H1 (cell line): ENCODE data around the gene LDLRAD4. TPM values are rescaled to one million over a fixed set of nuclear protein-coding genes. Genes with fewer than 3 reads are reported as not detected.

Experiments used
- CTCF ChIA-PET: fragments of 300-600 bp; sonication (Branson Sonifier 250); formaldehyde crosslinking; loops from one replicate; lab custom pipeline; 2021; ENCODE audit not compliant: partially characterized antibody; lab: Charles Lee
- POLR2A ChIA-PET: fragments of 300-600 bp; sonication (Branson Sonifier 250); formaldehyde crosslinking; loops from one replicate; lab custom pipeline; 2021; ENCODE audit warnings: inconsistent platforms; ENCODE audit not compliant: partially characterized antibody; lab: Charles Lee
- DNase-seq, 2 experiments: peaks; one replicate each; pipeline versions ENCODE4 v3.0.0 to v3.0.0-alpha.2; 2010 to 2022; ENCODE audit warnings: low spot score in 2 of 2, low read depth in 1 of 2, mixed read lengths in 1 of 2
- FAIRE-seq: peaks from 2 replicates; lab custom pipeline; 2011; peaks lifted over from hg19 to GRCh38; lab: Jason Lieb, UNC
- H2AFZ ChIP-seq: 2 replicates; pipeline ENCODE4 v1.8.1; 2012; ENCODE audit warnings: low read length, inconsistent platforms
- H2AK5ac ChIP-seq: 2 replicates; pipeline ENCODE4 v1.6.1; 2013; ENCODE audit warnings: low read depth, low read length
- H2BK120ac ChIP-seq: replicated peaks from 2 replicates; pipeline ENCODE3; 2013; ENCODE audit warnings: low read depth, low read length, inconsistent platforms
- H2BK12ac ChIP-seq: 2 replicates; pipeline ENCODE4 v1.6.1; 2013; ENCODE audit warnings: low read depth, low read length
- H2BK15ac ChIP-seq: 2 replicates; pipeline ENCODE4 v1.6.1; 2013; ENCODE audit warnings: low read length
- H2BK20ac ChIP-seq: 2 replicates; pipeline ENCODE4 v1.6.1; 2013; ENCODE audit warnings: low read length
- H2BK5ac ChIP-seq: 2 replicates; pipeline ENCODE4 v1.6.1; 2013; ENCODE audit warnings: low read depth, low read length
- H3K14ac ChIP-seq: 2 replicates; pipeline ENCODE4 v1.6.1; 2013; ENCODE audit warnings: inconsistent platforms; ENCODE audit not compliant: insufficient read length
- H3K18ac ChIP-seq: 2 replicates; pipeline ENCODE4 v1.6.1; 2013; ENCODE audit warnings: low read length; ENCODE audit errors: extremely low read depth
- H3K23ac ChIP-seq: 2 replicates; pipeline ENCODE4 v1.6.1; 2013; ENCODE audit warnings: inconsistent platforms; ENCODE audit not compliant: insufficient read length
- H3K23me2 ChIP-seq: 2 replicates; pipeline ENCODE4 v1.6.1; 2013; ENCODE audit warnings: low read depth, low read length
- H3K27ac ChIP-seq: 2 replicates; pipeline ENCODE4 v1.6.1; 2011; ENCODE audit warnings: low read depth, low read length, inconsistent platforms
- H3K27me3 ChIP-seq, 4 experiments: replicated peaks in 1 of 4; 1 replicate in 1 of 4; 2 replicates in 3 of 4; pipeline versions ENCODE4 v1.6.1 to v1.8.1; 2011 to 2013; ENCODE audit warnings: low read length in 3 of 4, mild to moderate bottlenecking in 3 of 4, inconsistent platforms in 2 of 4, mixed read lengths in 2 of 4, moderate library complexity in 1 of 4; ENCODE audit not compliant: control insufficient read depth in 3 of 4, insufficient read depth in 3 of 4; ENCODE audit errors: extremely low read depth in 1 of 4
- H3K36me3 ChIP-seq, 4 experiments: 2 replicates each; pipeline versions ENCODE4 v1.6.1 to v1.8.1; 2011 to 2013; ENCODE audit warnings: mild to moderate bottlenecking in 4 of 4, low read length in 3 of 4, moderate library complexity in 2 of 4, control low read depth in 1 of 4, inconsistent platforms in 1 of 4; ENCODE audit not compliant: insufficient read depth in 4 of 4, control insufficient read depth in 2 of 4
- H3K4ac ChIP-seq: replicated peaks from 2 replicates; pipeline ENCODE3; 2013; ENCODE audit warnings: low read length, low read depth, mixed read lengths, inconsistent platforms; ENCODE audit not compliant: insufficient read length
- H3K4me1 ChIP-seq, 4 experiments: replicated peaks in 1 of 4; 1 replicate in 1 of 4; 2 replicates in 3 of 4; pipeline versions ENCODE4 v1.6.1 to v1.8.1; 2011 to 2013; ENCODE audit warnings: low read length in 3 of 4, inconsistent platforms in 2 of 4, mixed read lengths in 1 of 4; ENCODE audit not compliant: insufficient read depth in 4 of 4, control insufficient read depth in 3 of 4
- H3K4me2 ChIP-seq, 2 experiments: 2 replicates each; pipeline versions ENCODE4 v1.6.1 to v1.8.1; 2011 to 2013; ENCODE audit warnings: low read depth in 2 of 2, low read length in 2 of 2, control low read depth in 1 of 2, inconsistent platforms in 1 of 2, mild to moderate bottlenecking in 1 of 2; ENCODE audit not compliant: insufficient read depth in 1 of 2
- H3K4me3 ChIP-seq, 4 experiments: fragments of 200-600, 300-600 bp in 1 of 4; sonication (generic), shearing (Covaris generic), sonication (Bioruptor Twin) in 1 of 4; 2 replicates each; pipeline versions ENCODE4 v1.5.1 to v1.8.1; 2011 to 2016; ENCODE audit warnings: low read length in 4 of 4, low read depth in 3 of 4, control low read depth in 2 of 4, inconsistent platforms in 2 of 4, mild to moderate bottlenecking in 2 of 4, mixed read lengths in 1 of 4, moderate library complexity in 1 of 4; ENCODE audit not compliant: insufficient read depth in 2 of 4; ENCODE audit errors: extremely low read depth in 1 of 4
- H3K56ac ChIP-seq: replicated peaks from 2 replicates; pipeline ENCODE3; 2013; ENCODE audit warnings: low read depth, mild to moderate bottlenecking, mixed read lengths, low read length, inconsistent platforms; ENCODE audit not compliant: insufficient read length
- H3K79me1 ChIP-seq: 2 replicates; pipeline ENCODE4 v1.6.1; 2013; ENCODE audit warnings: low read depth, low read length, control low read depth
- H3K79me2 ChIP-seq, 2 experiments: 2 replicates each; pipeline versions ENCODE4 v1.6.1 to v1.8.1; 2012 to 2013; ENCODE audit warnings: low read length in 2 of 2, mild to moderate bottlenecking in 2 of 2, inconsistent platforms in 1 of 2; ENCODE audit not compliant: insufficient read depth in 2 of 2, control insufficient read depth in 1 of 2
- H3K9ac ChIP-seq, 4 experiments: replicated peaks in 1 of 4; 1 replicate in 1 of 4; 2 replicates in 3 of 4; pipeline versions ENCODE4 v1.6.1 to v1.8.1; 2011 to 2013; ENCODE audit warnings: low read depth in 3 of 4, low read length in 3 of 4, control low read depth in 2 of 4, mild to moderate bottlenecking in 2 of 4, moderate library complexity in 2 of 4, inconsistent platforms in 1 of 4; ENCODE audit errors: extremely low read depth in 1 of 4
- H3K9me3 ChIP-seq, 2 experiments: 2 replicates each; pipeline versions ENCODE4 v1.6.1 to v1.8.1; 2012 to 2013; ENCODE audit warnings: mild to moderate bottlenecking in 2 of 2, moderate library complexity in 2 of 2, control low read depth in 1 of 2, inconsistent platforms in 1 of 2, low read depth in 1 of 2, low read length in 1 of 2, mixed read lengths in 1 of 2; ENCODE audit not compliant: insufficient read depth in 2 of 2
- H4K20me1 ChIP-seq, 2 experiments: replicated peaks in 1 of 2; 2 replicates each; pipeline versions ENCODE3 to v1.8.1; 2011 to 2013; ENCODE audit warnings: inconsistent platforms in 2 of 2, low read length in 2 of 2, mild to moderate bottlenecking in 1 of 2; ENCODE audit not compliant: insufficient read depth in 2 of 2, control insufficient read depth in 1 of 2
- H4K5ac ChIP-seq: 2 replicates; pipeline ENCODE4 v1.6.1; 2013; ENCODE audit warnings: low read length, low read depth, mixed read lengths, inconsistent platforms; ENCODE audit not compliant: insufficient read length
- H4K8ac ChIP-seq: 2 replicates; pipeline ENCODE4 v1.8.0; 2013; ENCODE audit warnings: mild to moderate bottlenecking, moderate library complexity, low read length, inconsistent platforms; ENCODE audit not compliant: insufficient read depth; ENCODE audit errors: extremely low read depth
- H4K91ac ChIP-seq: replicated peaks from 2 replicates; pipeline ENCODE3; 2013; ENCODE audit warnings: low read length, mixed read lengths, inconsistent platforms; ENCODE audit not compliant: insufficient read length
- JUND ChIP-seq: IDR thresholded peaks from 2 replicates; pipeline ENCODE4 v1.6.1; 2011; ENCODE audit warnings: mild to moderate bottlenecking, improper control_type of control experiment, low read length
- KDM5A ChIP-seq: fragments of 200-600 bp; IDR thresholded peaks from 2 replicates; pipeline ENCODE4 v1.7.1; 2012; ENCODE audit warnings: mild to moderate bottlenecking, low read length, inconsistent platforms, mixed read lengths
- POLR2AphosphoS5 ChIP-seq: IDR thresholded peaks from 2 replicates; pipeline ENCODE4 v1.6.1; 2011; ENCODE audit warnings: low read depth, low read length
- WGBS, 2 experiments: shearing (Covaris generic) in 1 of 2; methylation state at CpG; one replicate each; pipeline versions ENCODE4 v1.1.6 to v1.1.7; 2013 to 2015; ENCODE audit warnings: low lambda C conversion rate in 2 of 2, mixed read lengths in 2 of 2, inconsistent platforms in 1 of 2, low coverage in 1 of 2, missing lambda C conversion rate in 1 of 2; ENCODE audit not compliant: insufficient replicate concordance in 2 of 2, insufficient coverage in 1 of 2, insufficient read length in 1 of 2; ENCODE audit errors: extremely low coverage in 1 of 2, missing lambda C conversion rate in 1 of 2; 5-methylcytosine and 5-hydroxymethylcytosine counted together
- polyA plus RNA-seq, 7 experiments: library from polyadenylated mRNA; depleted of rRNA in 3 of 7; stranded (reverse) in 5 of 7; unstranded in 2 of 7; fragments of >200 nt in 5 of 7; fragments of 200-250 nt in 2 of 7; gene quantifications; 1 replicate in 5 of 7; 2 replicates in 1 of 7; 4 replicates in 1 of 7; pipeline versions ENCODE4 v1.2.1 to v1.2.3, GENCODE V29; 2011 to 2013; ENCODE audit warnings: missing spikeins in 2 of 7, mixed read lengths in 2 of 7
- total RNA-seq: library from RNA; stranded (reverse); fragmentation: NEBNext Ultra II Directional; extraction: Animal tissue kit (Norgen Biotek cat#: 25700); gene quantifications from 2 replicates; pipeline ENCODE4 v1.2.1, GENCODE V29; 2021

The LDLRAD4 gene
- total and polyA plus RNA-seq, 2 of the 8 experiments (the other 6 are each of a cell fraction or from before 2014, with no cell fraction given), result 0.77 to 1.4 TPM

DNA sequence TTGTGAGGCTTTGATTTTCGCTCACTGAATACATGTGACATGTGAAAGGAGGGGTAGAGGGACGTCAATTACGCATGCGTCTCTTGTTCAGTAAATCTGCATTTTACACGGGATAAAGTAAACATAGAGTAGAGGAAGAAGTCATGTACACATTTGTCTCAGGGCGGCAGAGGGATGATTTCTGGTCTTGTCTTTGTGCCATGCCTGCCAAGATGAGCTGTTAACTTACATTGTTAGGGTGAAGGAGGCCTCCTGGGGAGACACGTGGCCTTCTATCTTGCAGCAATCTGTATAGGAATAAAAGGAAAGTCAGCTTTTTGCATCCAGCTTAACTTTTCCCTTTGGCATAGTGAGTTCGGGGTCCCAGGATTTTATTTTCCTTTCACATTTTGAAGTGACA lies 106.3 kb downstream of the LDLRAD4 start:
- Histone ChIP-seq H3K4me2 (no peak overlapping the region), H2BK15ac (no peak overlapping the region), H3K4me3 (no peak overlapping the region), H2AFZ (no peak overlapping the region), H2BK5ac (no peak overlapping the region), H3K27me3 (no peaks in the 10 kb centered on the region), H4K91ac (no peak overlapping the region), H3K4me1 (no peaks in the 10 kb centered on the region), H3K14ac (no peak overlapping the region), H3K18ac (no peak overlapping the region), H4K8ac (no peak overlapping the region), H2BK12ac (no peak overlapping the region), H3K36me3 (no peaks in the 10 kb centered on the region; a peak in 1 of 8 replicates), H2BK120ac (no peak overlapping the region), H3K23ac (no peak overlapping the region), H4K20me1 (no peaks in the 10 kb centered on the region), H3K27ac (no peak overlapping the region), H3K9me3 (0 out of 4 replicates have a peak, but pooled peaks cover 0 to 2% of the 10 kb centered on the region in 2 experiments), H3K56ac (no peak overlapping the region), H3K23me2 (no peaks in the 10 kb centered on the region), H2AK5ac (no peak overlapping the region), H3K79me1 (no peaks in the 10 kb centered on the region; the same call in 1 of the 2 replicates), H3K79me2 (no peaks in the 10 kb centered on the region), H3K4ac (no peak overlapping the region), H2BK20ac (no peak overlapping the region), H4K5ac (no peak overlapping the region), H3K9ac (no peak overlapping the region)
- ChIA-PET POLR2A (no interaction called here), CTCF (interaction anchor here (0.8 to 1.1 kb wide), 2 partner anchors 32 to 226 kb away, joined by 3 read pairs; no protein-coding TSS in a partner anchor)
- TF ChIP-seq JUND (no peak), POLR2AphosphoS5 (no peak), KDM5A (no peak)
- WGBS, 2 experiments, result 86% methylated on average over 8 of the region's 8 CpGs; no CpG with 5 or more reads in 1 of the 2 experiments
- FAIRE-seq (no peak), DNase-seq (no peak)
